Breast epithelium (tissue), 3 donors: Measurements from ENCODE around the gene RBCK1.

Experiments
- CTCF ChIP-seq, 3 donors: fragments of 450-650 bp; IDR thresholded peaks; one replicate each; pipeline ENCODE4 v1.5.1; 2016 to 2017; ENCODE audit warnings: antibody characterized with exemption in 3 of 3, mild to moderate bottlenecking in 3 of 3, moderate library complexity in 3 of 3
- POLR2A ChIP-seq: fragments of 450-650 bp; IDR thresholded peaks from one replicate; pipeline ENCODE4 v1.6.1; 2016; ENCODE audit warnings: antibody characterized with exemption, mild to moderate bottlenecking, moderate library complexity

GRCh38 chr20:443223-443775 lies 35.2 kb downstream of the RBCK1 start:
- TF ChIP-seq CTCF (IDR thresholded peaks at IDR 0.05) (no peak), POLR2A (no peak)
